HepG2 (cell line): Measurements from ENCODE around the gene FBH1. TPM values are rescaled to one million over a fixed set of nuclear protein-coding genes. Genes with fewer than 3 reads are reported as not detected.

Experiments
- CEBPG ChIP-seq: IDR thresholded peaks from 2 replicates; pipeline ENCODE4 v1.6.1; 2016
- ESRRA ChIP-seq: sonication (generic); formaldehyde crosslinking; IDR thresholded peaks from 2 replicates; pipeline ENCODE4 v1.5.1; 2020; ENCODE audit warnings: mild to moderate bottlenecking, low read depth, missing genetic modification reagents
- MEIS1 ChIP-seq: sonication (generic); formaldehyde crosslinking; IDR thresholded peaks from 2 replicates; pipeline ENCODE4 v1.9.0; 2021; ENCODE audit warnings: mild to moderate bottlenecking, missing genetic modification reagents, moderate library complexity, borderline replicate concordance
- MTA1 ChIP-seq: sonication (generic); formaldehyde crosslinking; IDR thresholded peaks from 2 replicates; pipeline ENCODE4 v1.4.0; 2020; ENCODE audit warnings: missing genetic modification reagents, mild to moderate bottlenecking, borderline replicate concordance
- RFX3 ChIP-seq: IDR thresholded peaks from 2 replicates; pipeline ENCODE4 v1.6.1; 2016; ENCODE audit warnings: missing biosample characterization, missing genetic modification reagents
- TCF7 ChIP-seq: sonication (generic); IDR thresholded peaks from 2 replicates; pipeline ENCODE4 v1.6.1; 2016; ENCODE audit warnings: antibody characterized with exemption, low read depth
- ZNF264 ChIP-seq: sonication (generic); formaldehyde crosslinking; IDR thresholded peaks from 2 replicates; pipeline ENCODE4 v1.4.0; 2020; ENCODE audit warnings: missing genetic modification reagents
- polyA plus RNA-seq, 8 experiments: library from polyadenylated mRNA; depleted of rRNA in 3 of 8; stranded (reverse) in 7 of 8; unstranded in 1 of 8; fragments of >200 nt; fragmentation: Illumina TruSeq in 4 of 8; extraction: Trizol in 4 of 8; gene quantifications; 2 replicates each; pipeline versions ENCODE4 v1.2.1 to v1.2.3, GENCODE V29; 2011 to 2016; ENCODE audit warnings: low read depth in 4 of 8, missing spikeins in 1 of 8, mixed read lengths in 1 of 8; ENCODE audit not compliant: insufficient read depth in 1 of 8
- total RNA-seq, 5 experiments: library from RNA; depleted of rRNA; stranded (reverse); fragments of >200 nt; fragmentation: Illumina TruSeq; extraction: Trizol; gene quantifications; 2 replicates each; pipeline ENCODE4 v1.2.3, GENCODE V29; 2016; ENCODE audit warnings: low read depth in 1 of 5
- TF ChIP-seq, protein P1 (sequence below), 2 experiments: fragments of 450-650 bp in 1 of 2; sonication (generic) in 1 of 2; formaldehyde crosslinking in 1 of 2; IDR thresholded peaks; 2 replicates each; pipeline versions ENCODE4 v1.6.1 to v1.8.0; 2016 to 2022; ENCODE audit warnings: antibody characterized with exemption in 1 of 2, mild to moderate bottlenecking in 1 of 2, missing genetic modification reagents in 1 of 2
- TF ChIP-seq, protein P2 (sequence below): sonication (generic); formaldehyde crosslinking; IDR thresholded peaks from 2 replicates; pipeline ENCODE4 v1.8.0; 2022; ENCODE audit warnings: missing genetic modification reagents, mild to moderate bottlenecking, inconsistent platforms, borderline replicate concordance
- TF ChIP-seq, protein P3 (sequence below): IDR thresholded peaks from 2 replicates; pipeline ENCODE4 v1.6.1; 2016; ENCODE audit warnings: low read depth, control low read depth
- TF ChIP-seq, protein P4 (sequence below): sonication (generic); formaldehyde crosslinking; IDR thresholded peaks from 2 replicates; pipeline ENCODE4 v1.8.0; 2022; ENCODE audit warnings: missing genetic modification reagents, mild to moderate bottlenecking, borderline replicate concordance
- TF ChIP-seq, protein P5 (sequence below): sonication (generic); formaldehyde crosslinking; IDR thresholded peaks from 2 replicates; pipeline ENCODE4 v1.5.0; 2020; ENCODE audit warnings: missing genetic modification reagents, mild to moderate bottlenecking, borderline replicate concordance

Gene FBH1
- total and polyA plus RNA-seq, 2 of the 13 experiments (the other 11 are each of a cell fraction or from before 2014, with no cell fraction given) = 48.8 to 60.3 TPM

DNA sequence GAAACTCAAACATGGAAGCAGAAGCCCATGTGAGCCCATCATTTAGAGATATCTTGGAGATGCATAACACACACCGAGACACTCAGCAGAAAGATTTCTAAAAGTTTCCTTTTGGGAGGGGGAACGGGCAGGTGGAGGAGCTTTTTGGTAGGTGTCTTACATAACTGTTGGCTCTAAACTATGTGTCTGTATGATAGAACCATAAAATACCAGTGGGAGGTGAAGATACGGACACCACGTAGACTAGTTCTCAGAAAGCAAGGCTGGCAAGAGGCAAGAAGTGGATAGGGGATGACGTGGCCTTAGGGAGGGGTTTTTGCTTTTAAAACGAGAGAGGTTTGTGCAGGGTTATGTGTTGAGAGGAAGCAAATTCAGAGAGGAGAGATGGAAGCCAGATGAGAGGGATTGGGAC is 50.8 kb downstream of the FBH1 start (continued):
- TF ChIP-seq, protein P1, sequence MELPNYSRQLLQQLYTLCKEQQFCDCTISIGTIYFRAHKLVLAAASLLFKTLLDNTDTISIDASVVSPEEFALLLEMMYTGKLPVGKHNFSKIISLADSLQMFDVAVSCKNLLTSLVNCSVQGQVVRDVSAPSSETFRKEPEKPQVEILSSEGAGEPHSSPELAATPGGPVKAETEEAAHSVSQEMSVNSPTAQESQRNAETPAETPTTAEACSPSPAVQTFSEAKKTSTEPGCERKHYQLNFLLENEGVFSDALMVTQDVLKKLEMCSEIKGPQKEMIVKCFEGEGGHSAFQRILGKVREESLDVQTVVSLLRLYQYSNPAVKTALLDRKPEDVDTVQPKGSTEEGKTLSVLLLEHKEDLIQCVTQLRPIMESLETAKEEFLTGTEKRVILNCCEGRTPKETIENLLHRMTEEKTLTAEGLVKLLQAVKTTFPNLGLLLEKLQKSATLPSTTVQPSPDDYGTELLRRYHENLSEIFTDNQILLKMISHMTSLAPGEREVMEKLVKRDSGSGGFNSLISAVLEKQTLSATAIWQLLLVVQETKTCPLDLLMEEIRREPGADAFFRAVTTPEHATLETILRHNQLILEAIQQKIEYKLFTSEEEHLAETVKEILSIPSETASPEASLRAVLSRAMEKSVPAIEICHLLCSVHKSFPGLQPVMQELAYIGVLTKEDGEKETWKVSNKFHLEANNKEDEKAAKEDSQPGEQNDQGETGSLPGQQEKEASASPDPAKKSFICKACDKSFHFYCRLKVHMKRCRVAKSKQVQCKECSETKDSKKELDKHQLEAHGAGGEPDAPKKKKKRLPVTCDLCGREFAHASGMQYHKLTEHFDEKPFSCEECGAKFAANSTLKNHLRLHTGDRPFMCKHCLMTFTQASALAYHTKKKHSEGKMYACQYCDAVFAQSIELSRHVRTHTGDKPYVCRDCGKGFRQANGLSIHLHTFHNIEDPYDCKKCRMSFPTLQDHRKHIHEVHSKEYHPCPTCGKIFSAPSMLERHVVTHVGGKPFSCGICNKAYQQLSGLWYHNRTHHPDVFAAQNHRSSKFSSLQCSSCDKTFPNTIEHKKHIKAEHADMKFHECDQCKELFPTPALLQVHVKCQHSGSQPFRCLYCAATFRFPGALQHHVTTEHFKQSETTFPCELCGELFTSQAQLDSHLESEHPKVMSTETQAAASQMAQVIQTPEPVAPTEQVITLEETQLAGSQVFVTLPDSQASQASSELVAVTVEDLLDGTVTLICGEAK (IDR thresholded peaks at IDR 0.05) = no peak
- TF ChIP-seq, protein P1 (CRISPR knock-in tag; IDR thresholded peaks at IDR 0.05) = no peak
- TF ChIP-seq ESRRA = no peak
- TF ChIP-seq, protein P2, sequence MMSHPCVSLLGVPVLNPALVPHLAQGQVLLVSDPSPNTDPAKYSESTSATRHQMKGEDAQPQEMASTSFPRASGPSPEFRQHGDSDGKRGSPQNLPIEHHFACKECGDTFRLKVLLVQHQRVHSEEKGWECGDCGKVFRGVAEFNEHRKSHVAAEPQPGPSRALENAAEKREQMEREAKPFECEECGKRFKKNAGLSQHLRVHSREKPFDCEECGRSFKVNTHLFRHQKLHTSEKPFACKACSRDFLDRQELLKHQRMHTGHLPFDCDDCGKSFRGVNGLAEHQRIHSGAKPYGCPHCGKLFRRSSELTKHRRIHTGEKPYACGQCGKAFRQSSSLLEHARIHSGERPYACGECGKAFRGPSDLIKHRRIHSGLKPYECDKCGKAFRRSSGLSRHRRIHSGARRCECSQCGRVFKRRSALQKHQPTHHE (CRISPR knock-in tag) = no peak
- TF ChIP-seq ZNF264 (CRISPR knock-in tag) = no peak
- TF ChIP-seq, protein P3, sequence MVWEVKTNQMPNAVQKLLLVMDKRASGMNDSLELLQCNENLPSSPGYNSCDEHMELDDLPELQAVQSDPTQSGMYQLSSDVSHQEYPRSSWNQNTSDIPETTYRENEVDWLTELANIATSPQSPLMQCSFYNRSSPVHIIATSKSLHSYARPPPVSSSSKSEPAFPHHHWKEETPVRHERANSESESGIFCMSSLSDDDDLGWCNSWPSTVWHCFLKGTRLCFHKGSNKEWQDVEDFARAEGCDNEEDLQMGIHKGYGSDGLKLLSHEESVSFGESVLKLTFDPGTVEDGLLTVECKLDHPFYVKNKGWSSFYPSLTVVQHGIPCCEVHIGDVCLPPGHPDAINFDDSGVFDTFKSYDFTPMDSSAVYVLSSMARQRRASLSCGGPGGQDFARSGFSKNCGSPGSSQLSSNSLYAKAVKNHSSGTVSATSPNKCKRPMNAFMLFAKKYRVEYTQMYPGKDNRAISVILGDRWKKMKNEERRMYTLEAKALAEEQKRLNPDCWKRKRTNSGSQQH (CRISPR knock-in tag) = no peak
- TF ChIP-seq CEBPG (CRISPR knock-in tag) = no peak
- TF ChIP-seq, protein P4, sequence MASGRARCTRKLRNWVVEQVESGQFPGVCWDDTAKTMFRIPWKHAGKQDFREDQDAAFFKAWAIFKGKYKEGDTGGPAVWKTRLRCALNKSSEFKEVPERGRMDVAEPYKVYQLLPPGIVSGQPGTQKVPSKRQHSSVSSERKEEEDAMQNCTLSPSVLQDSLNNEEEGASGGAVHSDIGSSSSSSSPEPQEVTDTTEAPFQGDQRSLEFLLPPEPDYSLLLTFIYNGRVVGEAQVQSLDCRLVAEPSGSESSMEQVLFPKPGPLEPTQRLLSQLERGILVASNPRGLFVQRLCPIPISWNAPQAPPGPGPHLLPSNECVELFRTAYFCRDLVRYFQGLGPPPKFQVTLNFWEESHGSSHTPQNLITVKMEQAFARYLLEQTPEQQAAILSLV (CRISPR knock-in tag) = no peak
- no peak for TF ChIP-seq MTA1 (CRISPR knock-in tag)
- no peak for TF ChIP-seq RFX3 (CRISPR knock-in tag)
- no peak for TF ChIP-seq MEIS1 (CRISPR knock-in tag)
- TF ChIP-seq, protein P5, sequence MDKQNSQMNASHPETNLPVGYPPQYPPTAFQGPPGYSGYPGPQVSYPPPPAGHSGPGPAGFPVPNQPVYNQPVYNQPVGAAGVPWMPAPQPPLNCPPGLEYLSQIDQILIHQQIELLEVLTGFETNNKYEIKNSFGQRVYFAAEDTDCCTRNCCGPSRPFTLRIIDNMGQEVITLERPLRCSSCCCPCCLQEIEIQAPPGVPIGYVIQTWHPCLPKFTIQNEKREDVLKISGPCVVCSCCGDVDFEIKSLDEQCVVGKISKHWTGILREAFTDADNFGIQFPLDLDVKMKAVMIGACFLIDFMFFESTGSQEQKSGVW (CRISPR knock-in tag) = no peak
- TF ChIP-seq TCF7 = no peak
